HG03565 (cell line): Measurements from ENCODE around the gene CDC123.
A peak's percentile ranks its signal among the peaks of the same experiment; 100 is the strongest.
"Not testable (repeated sequence)": the region's sequence is repeated elsewhere in the genome, so short reads cannot be mapped to it uniquely, and the experiment has no call there.

ENCODE experiments used
- ATAC-seq: cut with Tn5 transposase; IDR thresholded peaks from one replicate; pipeline ENCODE4 v1.9.1; 2021; ENCODE audit warnings: mild to moderate bottlenecking, moderate library complexity; ENCODE audit not compliant: unreplicated experiment

CDC123 gene

DNA sequence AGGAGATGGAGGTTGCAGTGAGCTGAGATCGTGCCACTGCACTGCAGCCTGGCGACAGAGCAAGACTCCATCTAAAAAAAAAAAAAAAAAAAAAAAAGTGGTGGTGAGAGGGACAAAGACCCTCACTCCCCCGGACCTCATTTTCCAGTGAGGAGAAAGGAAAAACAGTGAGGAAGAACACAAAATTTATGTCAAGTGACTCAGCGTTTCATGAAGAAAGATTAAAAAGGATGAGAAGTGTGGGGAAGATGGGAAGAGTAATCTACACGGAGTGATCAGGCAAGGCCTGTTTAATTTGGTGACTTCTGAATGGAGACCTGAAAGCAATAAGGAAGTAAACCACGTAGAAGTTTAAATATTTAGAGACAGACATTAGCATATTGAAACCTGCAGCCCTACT, 7.3 kb upstream of the CDC123 start:
- ATAC-seq: no peak

GRCh38 chr10:12189426-12189825, 6.6 kb upstream of the CDC123 start:
- ATAC-seq: no peak

GRCh38 chr10:12191715-12192114, 4.3 kb upstream of the CDC123 start:
- no peak for ATAC-seq

GRCh38 chr10:12193193-12193592, 2.8 kb upstream of the CDC123 start:
- no peak for ATAC-seq

DNA sequence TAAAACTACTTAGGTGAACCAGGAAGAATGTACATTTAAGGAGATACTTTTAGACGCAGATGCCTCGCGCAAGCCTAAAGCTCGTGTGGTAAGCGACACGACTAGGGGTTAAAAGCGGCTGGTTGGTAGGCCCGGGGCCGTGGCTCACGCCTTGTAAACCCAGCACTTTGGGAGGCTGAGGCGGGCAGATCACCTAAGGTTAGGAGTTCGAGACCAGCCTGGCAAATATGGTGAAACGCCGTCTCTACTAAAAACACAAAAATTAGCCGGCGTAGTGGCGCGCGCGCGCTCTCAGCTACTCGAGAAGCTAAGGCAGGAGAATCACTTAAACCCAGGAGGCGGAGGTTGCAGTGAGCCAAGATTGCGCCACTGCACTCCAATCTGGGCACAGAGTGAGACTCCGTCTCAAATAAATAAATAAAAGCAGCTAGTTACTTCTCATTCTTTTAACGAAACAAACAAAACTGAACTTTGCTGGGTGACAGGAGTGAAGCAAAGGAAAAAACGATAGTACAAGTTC, 1.2 kb upstream of the CDC123 start:
- ATAC-seq: no peak

DNA sequence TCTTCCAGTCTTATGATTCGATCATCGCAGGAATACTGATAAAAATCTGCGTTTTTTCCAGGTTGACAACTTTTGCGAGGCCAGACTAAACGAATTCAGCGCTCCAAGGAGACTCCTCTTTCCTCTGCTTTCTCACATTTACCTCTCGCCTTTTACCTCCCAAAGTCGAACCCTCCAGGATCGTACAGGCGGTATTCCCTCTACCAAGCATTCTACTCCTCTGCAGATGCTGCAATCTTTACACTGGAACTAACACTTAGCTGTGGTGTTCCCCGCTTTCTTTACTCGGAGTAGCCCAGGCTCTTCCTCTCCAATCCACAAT, 746 bp upstream of the CDC123 start:
- peak; percentile 4 for ATAC-seq

GRCh38 chr10:12196531-12197211, 683 bp downstream of the CDC123 start:
- peak; percentile 1 for ATAC-seq

GRCh38 chr10:12198156-12198555, 2.2 kb downstream of the CDC123 start:
- no peak for ATAC-seq

DNA sequence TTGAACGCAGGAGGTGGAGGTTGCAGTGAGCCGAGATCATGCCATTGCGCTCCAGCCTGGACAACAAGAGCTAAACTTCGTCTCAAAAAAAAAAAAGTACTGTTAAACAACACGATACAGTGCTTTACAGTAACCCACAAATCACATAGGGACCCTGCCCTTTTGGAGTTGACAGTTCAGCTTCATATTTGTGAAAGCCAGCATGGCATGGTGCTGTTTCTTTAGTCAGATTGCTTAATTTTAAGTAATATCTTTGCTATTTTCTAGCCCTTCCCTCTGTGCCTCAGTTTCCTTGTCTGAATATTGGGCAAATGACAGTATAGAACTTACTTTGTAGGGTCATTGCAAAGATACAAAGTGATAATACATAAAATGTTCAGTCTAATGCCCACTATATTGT, 4.9 kb downstream of the CDC123 start:
- ATAC-seq: no peak

DNA sequence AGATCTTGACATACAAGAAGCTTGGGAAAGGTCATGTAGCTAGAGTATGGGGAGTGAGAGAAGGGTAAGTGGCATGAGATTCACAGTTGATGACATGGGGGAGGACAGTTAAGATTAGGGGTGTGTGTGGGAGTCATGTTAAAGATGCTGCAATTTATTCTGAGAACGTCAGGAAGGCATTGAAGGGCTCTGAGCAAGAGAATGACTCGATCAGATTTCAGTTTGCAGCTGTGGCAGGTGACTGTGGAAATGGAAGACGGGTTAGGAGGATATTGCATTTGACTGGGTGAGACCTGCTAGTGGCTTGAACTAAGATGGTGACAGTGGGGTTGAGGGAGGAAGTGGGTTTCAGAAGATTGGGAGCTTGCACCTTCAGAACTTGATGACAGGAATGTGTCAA, 5.6 kb downstream of the CDC123 start:
- no peak for ATAC-seq

DNA sequence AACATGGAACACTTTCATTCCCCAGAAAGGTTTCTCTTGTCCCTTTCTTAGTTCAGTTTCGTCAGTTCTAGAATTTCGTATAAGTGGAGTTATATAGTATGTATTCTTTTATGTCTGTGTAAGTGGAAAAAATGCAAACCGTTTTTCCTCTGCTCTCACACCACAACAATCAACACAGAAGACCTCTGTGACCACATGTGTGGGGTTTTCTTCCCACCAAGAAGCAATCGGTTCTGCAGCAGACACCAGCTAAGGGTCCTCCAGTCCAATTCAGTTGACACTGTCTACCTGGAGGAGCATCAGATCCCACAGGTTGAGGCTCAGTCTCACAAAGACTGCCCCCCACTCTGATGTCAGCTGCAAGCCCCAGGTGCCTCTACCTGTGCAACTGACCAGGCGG, 6.2 kb downstream of the CDC123 start:
- ATAC-seq: no peak

DNA sequence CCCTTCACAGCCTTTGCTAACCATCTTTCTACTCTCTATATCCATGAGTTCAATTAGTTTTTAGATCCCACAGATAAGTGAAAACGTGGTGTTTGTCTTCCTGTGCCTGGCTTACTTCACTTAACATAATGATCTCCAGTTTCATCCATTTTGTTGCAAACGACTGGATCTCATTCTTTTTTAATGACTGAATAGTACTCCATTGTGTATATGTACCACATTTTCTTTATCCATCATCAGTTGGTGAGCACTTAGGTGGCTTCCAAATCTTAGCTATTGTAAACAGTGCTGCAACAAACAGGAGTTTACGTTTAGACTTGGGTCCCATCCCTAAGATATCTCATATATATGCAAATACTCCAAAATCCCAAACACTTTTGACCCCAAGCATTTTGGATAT, 9.1 kb downstream of the CDC123 start:
- no peak for ATAC-seq

GRCh38 chr10:12207114-12207513, 11.1 kb downstream of the CDC123 start:
- no peak for ATAC-seq

- no peak for ATAC-seq
Measured at GRCh38 chr10:12208460-12208859, 12.5 kb downstream of the CDC123 start.

DNA sequence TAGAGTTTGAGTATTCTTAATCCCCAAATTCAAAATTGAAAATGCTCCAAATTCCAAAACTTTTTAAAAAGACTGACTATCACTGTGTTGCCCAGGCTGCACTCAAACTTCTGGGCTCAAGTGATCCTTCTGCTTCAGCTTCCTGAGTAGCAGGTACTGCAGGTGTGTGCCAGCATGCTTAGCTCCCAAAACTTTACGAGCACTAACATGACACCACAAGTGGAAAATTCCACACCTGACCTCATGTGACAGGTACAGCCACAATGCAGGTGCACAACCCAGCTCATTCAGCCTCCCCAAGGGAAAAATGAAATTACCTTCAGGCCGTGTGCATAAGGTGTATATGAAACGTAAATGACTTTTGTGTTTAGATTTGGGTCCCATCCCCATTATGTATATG, 16.5 kb downstream of the CDC123 start:
- no peak for ATAC-seq

DNA sequence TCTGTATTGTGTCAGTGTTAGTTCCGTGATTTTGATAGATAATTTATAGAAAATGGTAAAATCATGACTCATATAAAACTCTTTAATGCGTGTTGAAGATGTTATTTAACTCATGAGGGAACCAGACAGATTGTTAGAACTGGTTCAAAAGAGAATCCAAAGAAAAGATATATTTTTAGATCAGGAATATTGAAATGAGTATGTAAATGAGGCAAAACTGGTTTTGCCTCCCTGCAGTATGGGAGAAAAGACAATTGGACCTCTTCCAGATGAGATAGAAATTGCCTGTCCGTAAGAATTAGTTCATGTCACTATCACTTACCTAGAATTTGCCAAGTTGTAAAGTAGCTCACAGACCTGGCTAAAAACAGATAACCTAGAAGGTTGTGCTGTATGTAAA, 17.6 kb downstream of the CDC123 start:
- no peak for ATAC-seq

- ATAC-seq: no peak
Measured at GRCh38 chr10:12214093-12214492, 18.1 kb downstream of the CDC123 start.

DNA sequence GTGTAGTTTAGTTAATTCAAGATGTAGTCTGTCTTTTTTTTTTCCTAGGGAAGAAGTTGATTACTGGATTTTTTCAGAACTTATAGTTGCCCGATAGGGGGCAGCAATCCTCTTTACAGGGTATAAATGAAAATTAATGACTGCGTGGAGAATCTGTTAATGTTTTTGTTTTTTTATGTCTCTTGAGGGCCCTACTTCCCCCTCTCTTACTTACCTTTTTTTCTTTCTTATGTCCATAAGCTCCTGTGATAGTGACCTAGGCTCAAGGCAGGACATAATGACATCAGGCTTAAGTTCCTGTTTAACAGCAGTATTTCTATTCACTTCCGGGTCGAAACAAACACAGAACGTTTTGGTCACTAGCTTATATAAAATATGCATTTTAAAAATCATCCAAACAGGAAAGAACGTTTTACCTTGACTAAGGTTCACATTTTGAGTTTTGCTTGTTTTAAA, 18.8 kb downstream of the CDC123 start:
- no peak for ATAC-seq

- ATAC-seq: no peak
Measured at GRCh38 chr10:12218991-12219390, 23.0 kb downstream of the CDC123 start.

DNA sequence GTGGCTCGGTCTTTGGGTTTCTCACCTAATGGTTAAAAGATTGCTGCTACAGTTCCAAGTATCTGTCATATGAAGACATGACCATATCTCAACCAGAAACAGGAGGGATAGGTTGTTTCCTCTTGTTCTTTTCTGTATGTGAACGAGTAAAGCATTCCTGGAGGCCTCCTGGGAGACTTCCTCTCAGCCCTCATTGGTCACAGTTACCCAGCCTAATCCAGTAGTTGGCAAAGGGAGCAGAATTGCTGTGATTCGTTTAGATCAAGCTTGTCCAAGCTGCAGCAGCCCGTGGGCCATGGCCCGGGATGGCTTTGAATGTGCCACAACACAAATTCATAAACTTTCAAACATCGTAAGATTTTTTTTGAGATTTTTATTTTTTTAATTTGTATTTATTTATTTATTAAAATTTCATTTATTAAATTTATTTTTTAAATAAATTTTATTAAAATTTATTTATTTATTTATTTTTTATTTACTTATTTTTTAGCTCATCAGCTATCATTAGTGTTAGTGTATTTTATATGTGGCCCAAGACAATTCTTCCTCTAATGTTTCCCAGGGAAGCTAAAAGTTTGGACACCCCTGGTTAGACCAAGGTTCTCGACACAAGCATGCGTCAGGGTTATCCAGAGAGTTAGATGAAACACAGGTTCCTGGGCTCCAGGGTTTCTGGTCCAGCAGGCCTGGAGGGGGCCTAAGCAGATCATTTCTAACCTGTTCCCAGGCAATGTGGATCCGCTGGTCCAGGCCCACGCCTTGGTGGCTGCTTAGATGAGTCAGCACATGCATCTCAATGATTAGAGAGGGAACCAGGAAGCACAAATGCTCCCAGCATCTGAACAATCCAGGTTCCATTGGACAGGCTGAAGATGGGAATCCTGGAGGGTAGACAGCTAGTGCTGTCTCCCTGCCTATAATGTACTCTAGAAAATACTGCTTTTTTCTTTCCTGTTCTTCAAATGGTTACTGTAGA, 25.6 kb downstream of the CDC123 start:
- ATAC-seq: no peak

DNA sequence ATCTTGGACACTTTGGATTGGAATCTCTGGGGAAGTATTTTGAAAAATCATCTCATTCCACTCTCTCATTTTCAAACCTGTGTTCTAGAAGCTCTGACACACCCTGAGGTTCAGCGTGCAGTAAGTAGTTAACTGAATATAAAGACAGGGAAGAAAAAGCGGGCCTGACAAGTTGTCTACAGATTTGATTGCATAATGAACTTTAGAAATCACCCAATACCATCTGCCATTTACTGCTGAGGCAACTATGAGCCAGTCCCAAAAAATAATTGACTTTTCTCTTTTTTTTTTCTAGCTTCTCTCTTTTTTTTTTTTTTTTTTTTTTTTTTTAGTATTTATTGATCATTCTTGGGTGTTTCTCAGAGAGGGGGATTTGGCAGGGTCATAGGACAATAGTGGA, 29.5 kb downstream of the CDC123 start:
- ATAC-seq: no peak

- not testable (repeated sequence) for ATAC-seq
Measured at GRCh38 chr10:12226438-12226837, 30.4 kb downstream of the CDC123 start.
